A549 (cell line): ENCODE results near the gene UBA7. TPM values are rescaled to one million over a fixed set of nuclear protein-coding genes. Genes with fewer than 3 reads are reported as not detected.
"Not testable (repeated sequence)": the region's sequence is repeated elsewhere in the genome, so short reads cannot be mapped to it uniquely, and the experiment has no call there.

Experiments used
- ATAC-seq, 2 experiments: fragments of 200-7000 bp in 1 of 2; fragments of >200 bp in 1 of 2; cut with Nextera tagmentation in 1 of 2; cut with Tn5 transposase in 1 of 2; 3 replicates each; pipeline versions ENCODE4 v1.8.0 to v1.9.1; 2018 to 2020; ENCODE audit warnings: mild to moderate bottlenecking in 1 of 2, moderate library complexity in 1 of 2
- CTCF ChIA-PET: fragments of 300-600 bp; sonication (Branson Sonifier 250); formaldehyde crosslinking; extraction: SDS; loops from one replicate; lab custom pipeline; 2021; ENCODE audit warnings: antibody characterized with exemption, inconsistent platforms; lab: Yijun Ruan, JAX
- POLR2A ChIA-PET: fragments of 350-600 bp; formaldehyde crosslinking; extraction: SDS; loops from one replicate; lab custom pipeline; 2021; ENCODE audit warnings: antibody characterized with exemption, inconsistent platforms; lab: Yijun Ruan, JAX
- DNase-seq, 2 experiments: peaks; one replicate each; pipeline versions ENCODE4 v3.0.0 to v3.0.0-alpha.2; 2011 to 2016; ENCODE audit warnings: low read depth in 1 of 2, low spot score in 1 of 2
- FAIRE-seq: peaks from 2 replicates; lab custom pipeline; 2011; peaks lifted over from hg19 to GRCh38; lab: Jason Lieb, UNC
- H3K27ac ChIP-seq, 2 experiments: fragments of >200 bp; sonication (Bioruptor Twin); formaldehyde crosslinking; 3 replicates each; pipeline ENCODE4 v1.5.1; 2016 to 2017
- H3K4me1 ChIP-seq: fragments of >200 bp; sonication (Bioruptor Twin); formaldehyde crosslinking; 3 replicates; pipeline ENCODE4 v1.6.1; 2016
- H3K4me2 ChIP-seq: fragments of >200 bp; sonication (Bioruptor Twin); formaldehyde crosslinking; 3 replicates; pipeline ENCODE4 v1.6.1; 2016
- H3K4me3 ChIP-seq: fragments of >200 bp; sonication (Bioruptor Twin); formaldehyde crosslinking; 3 replicates; pipeline ENCODE4 v1.5.1; 2016
- H3K9me3 ChIP-seq: fragments of >200 bp; sonication (Bioruptor Twin); formaldehyde crosslinking; 3 replicates; pipeline ENCODE4 v1.6.1; 2016
- ATOH8 ChIP-seq: fragments of 250-450 bp; sonication (Bioruptor Pico); IDR thresholded peaks from 2 replicates; pipeline ENCODE4 v1.5.0; 2020; ENCODE audit warnings: low read depth, mild to moderate bottlenecking, moderate library complexity
- BCL3 ChIP-seq: fragments of >200 bp; sonication (Bioruptor Twin); formaldehyde crosslinking; IDR thresholded peaks from 3 replicates; pipeline ENCODE4 v1.6.1; 2016
- CHD4 ChIP-seq: fragments of 200-600 bp; sonication (generic); IDR thresholded peaks from 2 replicates; pipeline ENCODE4 v1.6.1; 2016; ENCODE audit warnings: antibody characterized with exemption, mild to moderate bottlenecking, borderline replicate concordance
- CTCF ChIP-seq: fragments of >200 bp; sonication (Bioruptor Twin); formaldehyde crosslinking; IDR thresholded peaks from 3 replicates; pipeline ENCODE4 v1.5.1; 2016
- E2F6 ChIP-seq: IDR thresholded peaks from 2 replicates; pipeline ENCODE4 v1.6.1; 2012; ENCODE audit warnings: low read depth, borderline replicate concordance
- EHMT2 ChIP-seq: fragments of 200-600 bp; sonication (generic); IDR thresholded peaks from 2 replicates; pipeline ENCODE4 v1.6.1; 2016; ENCODE audit warnings: antibody characterized with exemption, low read depth, mild to moderate bottlenecking, moderate library complexity
- ELK1 ChIP-seq: fragments of 150-350 bp; IDR thresholded peaks from 2 replicates; pipeline ENCODE4 v1.6.1; 2014; ENCODE audit warnings: low read depth, mild to moderate bottlenecking, low read length
- EP300 ChIP-seq, 2 experiments: fragments of >200 bp; sonication (Bioruptor Twin); formaldehyde crosslinking; IDR thresholded peaks; 2 replicates in 1 of 2; 3 replicates in 1 of 2; pipeline ENCODE4 v1.6.1; 2016 to 2017
- FOSB ChIP-seq: fragments of 250-450 bp; sonication (Bioruptor Pico); IDR thresholded peaks from 2 replicates; pipeline ENCODE4 v1.5.0; 2020; ENCODE audit warnings: mild to moderate bottlenecking, moderate library complexity
- GATA3 ChIP-seq: IDR thresholded peaks from 2 replicates; pipeline ENCODE4 v1.6.1; 2012; ENCODE audit warnings: borderline replicate concordance
- HOXA7 ChIP-seq: fragments of 250-450 bp; sonication (Bioruptor Pico); IDR thresholded peaks from 2 replicates; pipeline ENCODE4 v1.5.0; 2020; ENCODE audit warnings: mild to moderate bottlenecking, moderate library complexity
- HOXB13 ChIP-seq: fragments of 250-450 bp; sonication (Bioruptor Pico); IDR thresholded peaks from 2 replicates; pipeline ENCODE4 v1.5.0; 2020; ENCODE audit warnings: low read depth, mild to moderate bottlenecking, moderate library complexity
- JUN ChIP-seq, 2 experiments: fragments of >200 bp; sonication (Bioruptor Twin); formaldehyde crosslinking; IDR thresholded peaks; 2 replicates in 1 of 2; 3 replicates in 1 of 2; pipeline ENCODE4 v1.6.1; 2016 to 2017
- KDM1A ChIP-seq: fragments of 200-600 bp; sonication (generic); IDR thresholded peaks from 2 replicates; pipeline ENCODE4 v1.6.1; 2016; ENCODE audit warnings: low read depth, mild to moderate bottlenecking
- MAFK ChIP-seq: fragments of 450-650 bp; IDR thresholded peaks from 2 replicates; pipeline ENCODE4 v1.6.1; 2014; ENCODE audit not compliant: partially characterized antibody
- MAZ ChIP-seq: fragments of 150-350 bp; IDR thresholded peaks from 2 replicates; pipeline ENCODE4 v1.6.1; 2014; ENCODE audit warnings: antibody characterized with exemption, low read depth, low read length, borderline replicate concordance
- NFE2L2 ChIP-seq: fragments of 150-350 bp; conservative IDR thresholded peaks from 2 replicates; pipeline ENCODE4 v1.6.1; 2014; ENCODE audit warnings: low read length
- NR3C1 ChIP-seq: fragments of >200 bp; sonication (Bioruptor Twin); formaldehyde crosslinking; IDR thresholded peaks from 3 replicates; pipeline ENCODE4 v1.6.1; 2017
- POLR2AphosphoS2 ChIP-seq: conservative IDR thresholded peaks from 2 replicates; pipeline ENCODE4 v1.6.1; 2012; ENCODE audit warnings: low read length, improper control_type of control experiment, inconsistent platforms
- RARB ChIP-seq: fragments of 250-450 bp; sonication (Bioruptor Pico); IDR thresholded peaks from 2 replicates; pipeline ENCODE4 v1.8.0; 2021; ENCODE audit warnings: mild to moderate bottlenecking, moderate library complexity
- RCOR1 ChIP-seq: fragments of 150-350 bp; IDR thresholded peaks from 2 replicates; pipeline ENCODE4 v1.6.1; 2014; ENCODE audit warnings: antibody characterized with exemption, low read length, low read depth
- SMC3 ChIP-seq: fragments of >200 bp; sonication (Bioruptor Twin); formaldehyde crosslinking; IDR thresholded peaks from 3 replicates; pipeline ENCODE4 v1.6.1; 2018; ENCODE audit warnings: inconsistent platforms
- TP53 ChIP-seq: fragments of 250-450 bp; sonication (Bioruptor Pico); IDR thresholded peaks from 2 replicates; pipeline ENCODE4 v1.5.0; 2021; ENCODE audit warnings: mild to moderate bottlenecking, moderate library complexity
- ZNF302 ChIP-seq: fragments of 250-450 bp; sonication (Bioruptor Pico); IDR thresholded peaks from 2 replicates; pipeline ENCODE4 v1.9.0; 2021; ENCODE audit warnings: inconsistent platforms, mild to moderate bottlenecking, moderate library complexity
- WGBS: methylation state at CpG from one replicate; pipeline ENCODE4 v1.1.6; 2017; ENCODE audit errors: missing lambda C conversion rate; 5-methylcytosine and 5-hydroxymethylcytosine counted together
- polyA plus RNA-seq, 4 experiments: library from polyadenylated mRNA; depleted of rRNA in 3 of 4; stranded (reverse); fragments of >200 nt; fragmentation: RNase III in 1 of 4; extraction: RNeasy Plus Mini Kit Qiagen cat#74134 plus additional on column Dnase treatment in 1 of 4; gene quantifications; 2 replicates in 3 of 4; 3 replicates in 1 of 4; pipeline ENCODE4 v1.2.3, GENCODE V29; 2011 to 2017

UBA7 gene
- polyA plus RNA-seq, 2 of the 4 experiments (the other 2 are of a cell fraction), result 0.22 to 0.54 TPM

- DNase-seq, H3K4me3 ChIP-seq, ATAC-seq, H3K4me1 ChIP-seq, H3K9me3 ChIP-seq, H3K27ac ChIP-seq, H3K4me2 ChIP-seq, CTCF ChIA-PET: not testable (repeated sequence)
- WGBS, result 79% methylated on average over 3 of the region's 3 CpGs
- TF ChIP-seq MAFK, result peak; percentile 53
- TF ChIP-seq, all 56 proteins: peak for 1; not testable (repeated sequence) for 55
- POLR2A ChIA-PET, FAIRE-seq: not testable (repeated sequence)
Measured at GRCh38 chr3:49823131-49823530, 9.4 kb upstream of the UBA7 start.

GRCh38 chr3:49812916-49813496 lies 747 bp downstream of the UBA7 start:
- ChIA-PET CTCF (interaction anchor here (4.1 to 6.1 kb wide), 2 partner anchors 10 to 26 kb away, joined by 19 to 30 read pairs; partner anchors contain the start of gene INKA1), POLR2A (no interaction called here)
- TF ChIP-seq FOSB (CRISPR knock-in tag), result no peak
- no peak for TF ChIP-seq EHMT2
- no peak for TF ChIP-seq ATOH8
- TF ChIP-seq EP300 (IDR thresholded peaks at IDR 0.05), result no peak
- no peak for TF ChIP-seq GATA3
- TF ChIP-seq HOXA7, result no peak
- TF ChIP-seq CTCF, result no peak
- TF ChIP-seq RARB (CRISPR knock-in tag), result no peak
- no peaks in the 10 kb centered on the region for H3K9me3 ChIP-seq
- no peak overlapping the region for H3K4me3 ChIP-seq
- no peaks in the 10 kb centered on the region for H3K4me1 ChIP-seq
- 89% methylated on average over 3 of the region's 9 CpGs for WGBS
- FAIRE-seq, result no peak
- ATAC-seq, result no peak
- no peak for DNase-seq
- no peak overlapping the region for H3K4me2 ChIP-seq
- no peak overlapping the region for H3K27ac ChIP-seq

GRCh38 chr3:49807431-49808114 lies 6.2 kb downstream of the UBA7 start:
- CTCF ChIA-PET, result interaction anchor here (1.0 to 6.1 kb wide), 3 partner anchors 9 to 38 kb away, joined by 3 to 30 read pairs (median 3); no protein-coding TSS in a partner anchor
- no peak for TF ChIP-seq HOXA7
- no peak for TF ChIP-seq CHD4
- no peak for TF ChIP-seq KDM1A
- TF ChIP-seq MAZ, result no peak
- no peak for TF ChIP-seq HOXB13
- TF ChIP-seq RARB (CRISPR knock-in tag), result no peak
- no peak for TF ChIP-seq JUN (IDR thresholded peaks at IDR 0.05)
- no peak for TF ChIP-seq NR3C1
- TF ChIP-seq NFE2L2, result no peak
- TF ChIP-seq ELK1, result no peak
- no peak for TF ChIP-seq SMC3
- no peak for TF ChIP-seq ZNF302 (CRISPR knock-in tag)
- no peak for TF ChIP-seq E2F6
- TF ChIP-seq TP53 (CRISPR knock-in tag), result no peak
- no peak for TF ChIP-seq BCL3
- no peak for TF ChIP-seq RCOR1
- TF ChIP-seq POLR2AphosphoS2, result no peak
- TF ChIP-seq, all 56 proteins: peak for 0
- FAIRE-seq (no peak), ATAC-seq (no peak), DNase-seq (no peak)
- WGBS, result 92% methylated on average over 9 of the region's 13 CpGs
- H3K4me1 ChIP-seq, result no peaks in the 10 kb centered on the region
- no peak overlapping the region for H3K4me3 ChIP-seq
- POLR2A ChIA-PET, result no interaction called here
- H3K27ac ChIP-seq, result no peak overlapping the region
- no peak overlapping the region for H3K4me2 ChIP-seq
- H3K9me3 ChIP-seq, result no peaks in the 10 kb centered on the region
